UCSD-AML1 (cell line): ENCODE data around the gene ARPP19.
"Not testable (repeated sequence)": the region's sequence is repeated elsewhere in the genome, so short reads cannot be mapped to it uniquely, and the experiment has no call there.

Experiments used
- DNase-seq: peaks from one replicate; lab custom pipeline; 2025; ENCODE audit not compliant: unreplicated experiment; lab: John Stamatoyannopoulos, UW

The ARPP19 gene

GRCh38 chr15:52568601-52569585 is at the start of gene ARPP19:
TSS of gene ARPP19 (minus strand) at chr15:52569030. CDS start at chr15:52568892, 138 bp downstream.
- DNase-seq: peak; percentile 85

- no peak for DNase-seq
Observed at GRCh38 chr15:52617026-52617425, 48.2 kb upstream of the ARPP19 start.

DNA sequence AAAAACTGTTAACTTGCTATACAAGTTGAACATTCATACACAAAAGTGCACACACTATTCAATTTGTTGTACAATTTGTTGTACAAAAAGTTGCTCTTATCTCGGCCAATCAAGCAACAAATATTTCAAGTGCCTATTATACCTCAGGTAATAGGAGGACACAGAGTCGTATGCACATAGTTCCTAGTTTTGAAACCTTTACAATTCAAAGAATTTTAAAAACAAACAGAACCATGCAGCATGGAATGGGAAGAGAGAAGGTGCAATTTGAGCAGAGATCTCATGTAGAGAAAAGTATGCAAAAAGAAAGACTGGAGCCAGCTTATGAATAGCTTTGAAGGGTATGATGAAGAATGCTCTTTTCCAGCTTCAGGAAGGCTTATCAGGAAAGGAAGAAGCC is 46.5 kb upstream of the ARPP19 start:
- DNase-seq: no peak

DNA sequence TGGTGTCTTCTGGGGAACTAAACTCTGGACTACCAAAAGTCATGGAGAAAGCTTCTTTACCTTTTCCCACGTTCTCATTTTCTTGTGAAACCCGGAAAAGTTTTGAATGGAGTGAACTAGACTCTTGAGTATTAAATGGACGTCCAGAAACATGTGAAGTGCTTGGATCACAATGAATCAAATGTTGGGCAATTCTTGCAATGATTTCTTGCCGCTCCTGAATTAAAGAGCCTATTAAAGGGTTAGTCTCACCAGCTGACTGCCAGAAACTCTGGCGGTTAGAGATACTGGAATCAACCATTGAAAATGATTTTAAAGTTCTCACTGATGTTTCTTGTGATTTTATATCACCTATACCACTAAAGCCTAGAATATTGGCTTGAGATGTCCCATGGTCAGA is 40.8 kb upstream of the ARPP19 start:
- no peak for DNase-seq

DNA sequence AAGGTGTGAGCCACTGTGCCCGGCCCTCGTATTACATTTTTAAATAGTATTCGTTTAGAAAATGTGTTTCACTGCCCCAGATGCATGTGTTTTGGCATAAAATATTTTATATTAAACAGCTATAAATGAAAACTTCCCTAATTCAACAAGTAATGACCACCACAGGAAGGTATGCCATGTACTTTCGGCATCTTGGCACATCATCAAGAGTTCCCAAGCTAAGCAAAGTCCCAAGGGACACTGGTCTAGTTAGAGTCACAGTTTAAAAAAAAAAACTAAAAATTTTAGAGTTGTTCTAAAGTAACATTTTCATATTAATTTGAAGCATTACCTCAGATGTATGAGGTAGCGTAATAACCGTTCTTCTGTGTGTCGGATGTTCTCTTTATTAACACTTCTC is 15.6 kb upstream of the ARPP19 start:
- no peak for DNase-seq

DNA sequence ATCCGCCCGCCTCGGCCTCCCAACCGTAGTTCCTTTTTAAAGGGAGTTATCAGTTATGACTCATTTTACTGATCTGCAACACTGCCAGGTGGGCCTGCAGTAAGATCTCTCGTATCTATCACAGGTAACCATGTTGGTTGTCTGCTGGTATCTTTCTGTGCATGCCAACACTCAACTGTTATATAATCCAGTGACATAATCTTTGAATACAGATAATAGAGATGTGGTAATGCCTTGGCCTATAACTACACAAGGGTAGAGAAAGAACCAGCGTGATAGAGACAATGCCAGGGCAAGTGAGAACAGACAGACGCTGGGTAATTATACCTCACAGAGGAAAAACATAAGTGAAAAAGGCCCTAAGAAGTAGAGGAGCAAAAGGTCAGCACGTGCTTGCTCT is 11.0 kb upstream of the ARPP19 start:
- DNase-seq: no peak

DNA sequence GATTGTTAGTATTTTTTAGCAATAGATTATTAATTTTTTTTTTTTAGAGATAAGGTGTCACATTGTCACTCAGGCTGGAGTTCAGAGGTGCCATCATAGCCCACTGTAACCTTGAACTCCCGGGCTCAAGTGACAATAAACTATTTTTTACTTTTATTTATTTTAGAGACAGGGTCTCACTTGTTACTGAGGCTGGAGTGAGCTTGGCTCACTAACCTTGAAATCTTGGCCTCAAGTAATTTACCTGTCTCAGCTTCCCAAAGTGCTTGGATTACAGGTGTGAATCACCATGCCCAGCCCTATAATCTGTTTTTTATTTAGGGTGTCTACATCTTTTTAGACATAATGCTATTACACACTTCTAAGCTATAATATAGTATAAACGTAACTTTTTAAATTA is 7.9 kb upstream of the ARPP19 start:
- no peak for DNase-seq

GRCh38 chr15:52575573-52575972 is 6.7 kb upstream of the ARPP19 start:
- not testable (repeated sequence) for DNase-seq

- DNase-seq: no peak
Observed at GRCh38 chr15:52575072-52575471, 6.2 kb upstream of the ARPP19 start.

- DNase-seq: not testable (repeated sequence)
Observed at GRCh38 chr15:52574623-52575022, 5.8 kb upstream of the ARPP19 start.

- DNase-seq: peak; percentile 49
Observed at GRCh38 chr15:52567871-52568600, 794 bp downstream of the ARPP19 start.

GRCh38 chr15:52566889-52567288 is 1.9 kb downstream of the ARPP19 start:
- DNase-seq: no peak

DNA sequence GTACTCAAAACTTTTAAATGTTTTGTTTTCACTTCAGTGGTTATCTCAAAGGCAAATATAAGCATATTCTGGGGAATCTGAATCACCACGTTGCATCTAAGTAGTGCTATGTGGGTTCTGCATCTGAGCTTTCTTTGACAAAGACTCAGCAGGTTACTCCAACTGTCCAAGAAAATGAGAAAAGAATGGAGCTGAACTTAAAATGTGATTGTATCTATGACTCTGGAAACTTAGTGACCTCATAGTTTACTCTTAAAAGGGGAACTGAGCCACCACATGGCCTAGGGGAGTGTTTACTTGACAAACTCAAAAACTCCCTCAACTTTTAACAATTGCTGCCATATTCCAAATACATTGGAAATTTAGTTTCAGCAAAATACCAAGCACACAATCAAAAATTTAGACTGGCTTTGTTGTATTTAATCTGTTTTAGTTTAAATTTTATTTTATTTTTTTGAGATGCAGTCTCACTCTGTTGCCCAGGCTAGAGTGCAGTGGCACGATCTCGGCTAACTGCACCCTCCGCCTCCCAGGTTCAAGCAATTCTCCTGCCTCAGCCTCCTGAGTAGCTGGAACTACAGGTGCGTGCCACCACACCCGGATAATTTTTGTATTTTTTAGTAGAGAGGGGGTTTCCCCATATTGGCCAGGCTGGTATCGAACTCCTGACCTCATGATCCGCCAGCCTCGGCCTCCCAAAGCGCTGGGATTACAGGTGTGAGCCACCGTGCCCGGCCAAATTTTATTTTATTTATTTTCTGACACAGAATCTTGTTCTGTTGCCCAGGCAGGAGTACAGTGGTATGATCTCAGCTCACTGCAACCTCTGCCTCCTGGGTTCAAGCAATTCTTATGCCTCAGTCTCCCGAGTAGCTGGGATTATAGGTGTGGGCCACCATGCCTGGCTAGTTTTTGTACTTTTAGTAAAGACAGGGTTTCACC is 3.1 kb downstream of the ARPP19 start:
- not testable (repeated sequence) for DNase-seq

GRCh38 chr15:52563501-52564060 is 5.2 kb downstream of the ARPP19 start:
- no peak for DNase-seq

DNA sequence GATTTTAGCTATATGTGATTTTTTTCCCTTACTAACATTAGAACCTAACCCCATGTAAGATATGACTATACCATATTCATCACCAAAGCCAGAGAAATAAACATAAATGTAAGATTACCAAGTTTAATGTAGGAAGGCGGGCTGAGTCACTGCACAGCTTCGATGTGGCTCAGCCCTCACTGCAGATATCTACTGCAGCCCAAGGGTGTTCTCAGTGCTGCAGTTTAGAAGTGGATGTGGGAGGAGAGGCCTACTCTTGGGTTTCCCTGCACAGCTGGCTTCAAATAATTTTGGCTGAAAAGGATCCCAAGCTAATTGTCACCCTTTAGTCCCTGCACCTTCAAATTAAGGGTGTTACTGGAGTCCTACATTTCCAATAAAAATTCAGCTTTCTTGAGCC is 9.3 kb downstream of the ARPP19 start:
- no peak for DNase-seq

GRCh38 chr15:52559022-52559421 is 9.8 kb downstream of the ARPP19 start:
- no peak for DNase-seq

GRCh38 chr15:52558196-52558595 is 10.6 kb downstream of the ARPP19 start:
- DNase-seq: no peak

DNA sequence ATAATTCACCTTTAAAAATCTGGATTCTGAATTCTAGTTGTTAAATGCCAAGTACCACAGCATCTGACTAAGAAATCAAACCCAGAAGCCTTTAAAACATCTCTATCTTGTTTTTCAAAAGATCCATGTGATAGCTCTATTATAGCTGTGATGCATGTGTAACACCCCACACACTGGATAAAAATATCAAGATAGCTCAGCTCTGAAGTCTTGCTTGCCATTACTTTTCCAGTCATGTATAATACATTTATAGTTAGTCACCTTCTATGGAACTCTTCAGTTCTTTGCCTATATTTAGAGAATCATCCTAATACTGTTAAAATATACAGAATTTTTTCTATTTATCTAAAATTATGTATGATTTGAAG is 11.6 kb downstream of the ARPP19 start:
- no peak for DNase-seq

GRCh38 chr15:52556524-52557273 is 12.1 kb downstream of the ARPP19 start:
- no peak for DNase-seq

- DNase-seq: no peak
Observed at GRCh38 chr15:52552303-52552702, 16.5 kb downstream of the ARPP19 start.
